H1 (cell line): ENCODE data around the gene GALNT11.
"Not testable (repeated sequence)": the region's sequence is repeated elsewhere in the genome, so short reads cannot be mapped to it uniquely, and the experiment has no call there.

Source experiments
- CEBPB ChIP-seq: IDR thresholded peaks from 2 replicates; pipeline ENCODE4 v1.6.1; 2012; ENCODE audit warnings: low read depth, low read length
- JUN ChIP-seq: IDR thresholded peaks from 2 replicates; pipeline ENCODE4 v1.6.1; 2011; ENCODE audit warnings: low read depth, mild to moderate bottlenecking, improper control_type of control experiment, low read length
- NANOG ChIP-seq: IDR thresholded peaks from 2 replicates; pipeline ENCODE4 v1.6.1; 2011; ENCODE audit warnings: low read length, low read depth, mild to moderate bottlenecking, inconsistent platforms; ENCODE audit not compliant: insufficient read depth, poor library complexity, severe bottlenecking
- PHF8 ChIP-seq: fragments of 200-600 bp; sonication (generic); conservative IDR thresholded peaks from 2 replicates; pipeline ENCODE4 v1.7.1; 2012; ENCODE audit warnings: low read depth, mild to moderate bottlenecking, inconsistent platforms, low read length, moderate library complexity
- POLR2A ChIP-seq, 2 experiments: IDR thresholded peaks; 1 replicate in 1 of 2; 2 replicates in 1 of 2; pipeline ENCODE4 v1.6.1; 2011; ENCODE audit warnings: low read depth in 2 of 2, low read length in 2 of 2, mild to moderate bottlenecking in 2 of 2; ENCODE audit errors: control extremely low read depth in 1 of 2
- RAD21 ChIP-seq, 2 experiments: IDR thresholded peaks in 1 of 2; conservative IDR thresholded peaks in 1 of 2; 2 replicates each; pipeline ENCODE4 v1.6.1; 2011; ENCODE audit warnings: low read depth in 2 of 2, low read length in 2 of 2, improper control_type of control experiment in 1 of 2, inconsistent platforms in 1 of 2, mild to moderate bottlenecking in 1 of 2, moderate library complexity in 1 of 2
- RBBP5 ChIP-seq: IDR thresholded peaks from 2 replicates; pipeline ENCODE4 v1.7.1; 2012; ENCODE audit warnings: low read depth, mild to moderate bottlenecking, inconsistent platforms, low read length, moderate library complexity, borderline replicate concordance
- SP2 ChIP-seq: IDR thresholded peaks from 2 replicates; pipeline ENCODE4 v1.6.1; 2012; ENCODE audit warnings: mild to moderate bottlenecking, low read length, inconsistent platforms
- SP4 ChIP-seq: IDR thresholded peaks from 2 replicates; pipeline ENCODE4 v1.6.1; 2012; ENCODE audit warnings: low read length, inconsistent platforms
- TF ChIP-seq, protein P1 (sequence below), 3 experiments: IDR thresholded peaks; 1 replicate in 2 of 3; 2 replicates in 1 of 3; pipeline versions ENCODE4 v1.5.1 to v1.6.1; 2011; ENCODE audit warnings: low read length in 3 of 3, mild to moderate bottlenecking in 3 of 3, inconsistent platforms in 2 of 3, low read depth in 1 of 3, moderate library complexity in 1 of 3; ENCODE audit not compliant: insufficient read depth in 1 of 3; ENCODE audit errors: control extremely low read depth in 1 of 3

DNA sequence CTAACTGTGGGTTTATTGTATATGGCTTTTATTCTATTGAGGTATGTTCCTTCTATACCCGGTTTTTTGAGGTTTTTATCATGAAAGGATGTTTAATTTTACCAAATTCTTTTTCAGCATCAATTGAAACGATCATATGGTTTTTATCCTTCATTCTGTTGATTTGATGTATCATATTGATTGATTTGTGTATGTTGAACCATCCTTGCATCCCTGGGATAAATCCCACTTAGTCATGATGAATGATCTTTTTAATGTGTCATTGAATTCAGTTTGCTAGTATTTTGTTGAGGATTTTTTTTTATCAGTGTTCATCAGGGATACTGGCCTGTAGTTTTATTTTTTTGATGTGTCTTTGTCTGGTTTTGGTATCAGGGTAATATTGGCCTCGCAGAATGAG, 19.4 kb downstream of the GALNT11 start:
- TF ChIP-seq NANOG; SP4; RBBP5; CEBPB; JUN; POLR2A (IDR thresholded peaks at IDR 0.05; ENCODE audit: control extremely low read depth in 1 of 2, low read depth in 2 of 2, low read length in 2 of 2); SP2; RAD21 (IDR thresholded peaks at IDR 0.05 in 1 of 2, conservative IDR thresholded peaks at IDR 0.05 in 1 of 2; ENCODE audit: low read depth in 2 of 2, low read length in 2 of 2); PHF8: not testable (repeated sequence)
- TF ChIP-seq, protein P1, sequence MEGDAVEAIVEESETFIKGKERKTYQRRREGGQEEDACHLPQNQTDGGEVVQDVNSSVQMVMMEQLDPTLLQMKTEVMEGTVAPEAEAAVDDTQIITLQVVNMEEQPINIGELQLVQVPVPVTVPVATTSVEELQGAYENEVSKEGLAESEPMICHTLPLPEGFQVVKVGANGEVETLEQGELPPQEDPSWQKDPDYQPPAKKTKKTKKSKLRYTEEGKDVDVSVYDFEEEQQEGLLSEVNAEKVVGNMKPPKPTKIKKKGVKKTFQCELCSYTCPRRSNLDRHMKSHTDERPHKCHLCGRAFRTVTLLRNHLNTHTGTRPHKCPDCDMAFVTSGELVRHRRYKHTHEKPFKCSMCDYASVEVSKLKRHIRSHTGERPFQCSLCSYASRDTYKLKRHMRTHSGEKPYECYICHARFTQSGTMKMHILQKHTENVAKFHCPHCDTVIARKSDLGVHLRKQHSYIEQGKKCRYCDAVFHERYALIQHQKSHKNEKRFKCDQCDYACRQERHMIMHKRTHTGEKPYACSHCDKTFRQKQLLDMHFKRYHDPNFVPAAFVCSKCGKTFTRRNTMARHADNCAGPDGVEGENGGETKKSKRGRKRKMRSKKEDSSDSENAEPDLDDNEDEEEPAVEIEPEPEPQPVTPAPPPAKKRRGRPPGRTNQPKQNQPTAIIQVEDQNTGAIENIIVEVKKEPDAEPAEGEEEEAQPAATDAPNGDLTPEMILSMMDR (IDR thresholded peaks at IDR 0.05; ENCODE audit: control extremely low read depth in 1 of 3, insufficient read depth in 1 of 3, low read depth in 1 of 3, low read length in 3 of 3), result not testable (repeated sequence)
